Subcutaneous abdominal adipose tissue (tissue), 5 donors: Measurements from ENCODE around the gene MCOLN1.
A peak's percentile ranks its signal among the peaks of the same experiment; 100 is the strongest.

ENCODE experiments used
- H3K27ac ChIP-seq: one replicate; pipeline ENCODE4 v1.7.0; 2013; ENCODE audit warnings: low read depth, mild to moderate bottlenecking, inconsistent platforms, low read length, moderate library complexity
- H3K27me3 ChIP-seq, 5 donors: one replicate each; pipeline ENCODE4 v1.7.0; 2013; ENCODE audit warnings: low read length in 5 of 5, inconsistent platforms in 1 of 5; ENCODE audit not compliant: control insufficient read depth in 5 of 5, insufficient read depth in 4 of 5
- H3K36me3 ChIP-seq, 5 donors: one replicate each; pipeline ENCODE4 v1.7.0; 2013; ENCODE audit warnings: low read length in 5 of 5; ENCODE audit not compliant: control insufficient read depth in 5 of 5, insufficient read depth in 5 of 5
- H3K4me1 ChIP-seq, 5 donors: one replicate each; pipeline ENCODE4 v1.7.0; 2013; ENCODE audit warnings: low read length in 5 of 5, mild to moderate bottlenecking in 3 of 5, moderate library complexity in 1 of 5; ENCODE audit not compliant: control insufficient read depth in 5 of 5, insufficient read depth in 5 of 5
- H3K4me3 ChIP-seq, 5 donors: one replicate each; pipeline ENCODE4 v1.7.0; 2013; ENCODE audit warnings: low read length in 5 of 5, low read depth in 1 of 5
- H3K9ac ChIP-seq, 5 donors: one replicate each; pipeline ENCODE4 v1.7.0; 2013; ENCODE audit warnings: low read length in 5 of 5, mild to moderate bottlenecking in 4 of 5, moderate library complexity in 3 of 5
- H3K9me3 ChIP-seq, 5 donors: one replicate each; pipeline ENCODE4 v1.7.0; 2013; ENCODE audit warnings: low read length in 5 of 5; ENCODE audit not compliant: control insufficient read depth in 5 of 5
- donor health status: healthy.
- donor health status: healthy.
- donor health status: healthy.
- donor health status: healthy.
- donor health status: healthy.

The MCOLN1 gene

GRCh38 chr19:7522923-7523667 is 671 bp downstream of the MCOLN1 start:
- Histone ChIP-seq H3K9ac (peak overlapping the region; percentile 26 to 90 (median 84)), H3K27me3 (no peaks in the 10 kb centered on the region), H3K9me3 (no peaks in the 10 kb centered on the region), H3K27ac (peak overlapping the region; percentile 65), H3K36me3 (peaks cover 0 to 49% (median 33%) of the 10 kb centered on the region in 5 donors), H3K4me1 (peaks cover 1 to 63% (median 39%) of the 10 kb centered on the region in 5 donors), H3K4me3 (peak overlapping the region; percentile 75 to 87 (median 79))

- Histone ChIP-seq H3K9me3 (no peaks in the 10 kb centered on the region), H3K4me1 (peaks cover 1 to 67% (median 40%) of the 10 kb centered on the region in 5 donors), H3K27me3 (no peaks in the 10 kb centered on the region), H3K9ac (no peak overlapping the region), H3K4me3 (no peak overlapping the region), H3K36me3 (peaks cover 0 to 58% (median 47%) of the 10 kb centered on the region in 5 donors), H3K27ac (no peak overlapping the region)
These were observed 2.1 kb downstream of the MCOLN1 start for GRCh38 chr19:7524523-7524922.

- H3K9ac ChIP-seq = no peak overlapping the region
- H3K27ac ChIP-seq = no peak overlapping the region
- no peak overlapping the region for H3K4me3 ChIP-seq
- H3K36me3 ChIP-seq = peaks cover 0 to 58% (median 47%) of the 10 kb centered on the region in 5 donors
- no peaks in the 10 kb centered on the region for H3K9me3 ChIP-seq
- no peaks in the 10 kb centered on the region for H3K27me3 ChIP-seq
- peaks cover 1 to 67% (median 40%) of the 10 kb centered on the region in 5 donors for H3K4me1 ChIP-seq
These were observed 2.7 kb downstream of the MCOLN1 start for GRCh38 chr19:7524992-7525739.

GRCh38 chr19:7526059-7526929 is 3.9 kb downstream of the MCOLN1 start:
- Histone ChIP-seq H3K36me3 (peaks cover 0 to 68% (median 54%) of the 10 kb centered on the region in 5 donors), H3K9me3 (no peaks in the 10 kb centered on the region), H3K27me3 (no peaks in the 10 kb centered on the region)

GRCh38 chr19:7527516-7528191 is 5.2 kb downstream of the MCOLN1 start:
- Histone ChIP-seq H3K27ac (no peak overlapping the region), H3K4me3 (no peak overlapping the region), H3K9ac (no peak overlapping the region), H3K4me1 (peaks cover 1 to 48% (median 25%) of the 10 kb centered on the region in 5 donors), H3K9me3 (no peaks in the 10 kb centered on the region), H3K36me3 (peaks cover 0 to 74% (median 59%) of the 10 kb centered on the region in 5 donors), H3K27me3 (no peaks in the 10 kb centered on the region)

More at GRCh38 chr19:7526059-7526929, 3.9 kb downstream of the MCOLN1 start:
- Histone ChIP-seq H3K4me3 (no peak overlapping the region), H3K9ac (no peak overlapping the region), H3K27ac (no peak overlapping the region), H3K4me1 (peaks cover 1 to 59% (median 34%) of the 10 kb centered on the region in 5 donors)

- H3K27ac ChIP-seq = no peak overlapping the region
- H3K4me1 ChIP-seq = peaks cover 1 to 46% (median 22%) of the 10 kb centered on the region in 5 donors
- no peak overlapping the region for H3K4me3 ChIP-seq
- peaks cover 0 to 77% (median 60%) of the 10 kb centered on the region in 5 donors for H3K36me3 ChIP-seq
- no peaks in the 10 kb centered on the region for H3K9me3 ChIP-seq
- no peak overlapping the region for H3K9ac ChIP-seq
- no peaks in the 10 kb centered on the region for H3K27me3 ChIP-seq
These were observed 5.7 kb downstream of the MCOLN1 start for GRCh38 chr19:7528192-7528519.

- H3K4me1 ChIP-seq = peaks cover 1 to 46% (median 22%) of the 10 kb centered on the region in 5 donors
- H3K9me3 ChIP-seq = no peaks in the 10 kb centered on the region
- no peak overlapping the region for H3K9ac ChIP-seq
- peaks cover 0 to 77% (median 60%) of the 10 kb centered on the region in 5 donors for H3K36me3 ChIP-seq
- no peaks in the 10 kb centered on the region for H3K27me3 ChIP-seq
- H3K27ac ChIP-seq = no peak overlapping the region
- no peak overlapping the region for H3K4me3 ChIP-seq
These were observed 6.3 kb downstream of the MCOLN1 start for GRCh38 chr19:7528522-7529245.

GRCh38 chr19:7529246-7529600 is 6.8 kb downstream of the MCOLN1 start:
- Histone ChIP-seq H3K36me3 (peaks cover 0 to 77% (median 60%) of the 10 kb centered on the region in 5 donors), H3K9me3 (no peaks in the 10 kb centered on the region), H3K4me1 (peaks cover 1 to 45% (median 19%) of the 10 kb centered on the region in 5 donors), H3K27ac (no peak overlapping the region), H3K27me3 (no peaks in the 10 kb centered on the region), H3K9ac (no peak overlapping the region), H3K4me3 (no peak overlapping the region)
